Liver (tissue), 9 donors: ENCODE measurements around the gene REXO1. TPM values are rescaled to one million over a fixed set of nuclear protein-coding genes. Genes with fewer than 3 reads are reported as not detected.

Experiments used
- DNase-seq: peaks from one replicate; pipeline ENCODE4 v3.0.0-alpha.2; 2017; ENCODE audit warnings: low spot score
- H3K27ac ChIP-seq, 2 donors: one replicate each; pipeline ENCODE4 v1.7.0; 2013; ENCODE audit warnings: inconsistent platforms in 2 of 2, low read length in 2 of 2, control low read depth in 1 of 2, low read depth in 1 of 2, mild to moderate bottlenecking in 1 of 2
- H3K27me3 ChIP-seq, 4 donors: one replicate each; pipeline versions ENCODE4 v1.6.1 to v1.7.0; 2013; ENCODE audit warnings: low read length in 3 of 4, inconsistent platforms in 1 of 4, mild to moderate bottlenecking in 1 of 4, moderate library complexity in 1 of 4; ENCODE audit not compliant: control insufficient read depth in 4 of 4, insufficient read depth in 4 of 4
- H3K36me3 ChIP-seq, 4 donors: one replicate each; pipeline versions ENCODE4 v1.6.1 to v1.7.0; 2013; ENCODE audit warnings: low read length in 3 of 4, mild to moderate bottlenecking in 3 of 4, low read depth in 1 of 4, moderate library complexity in 1 of 4; ENCODE audit not compliant: control insufficient read depth in 4 of 4, insufficient read depth in 3 of 4
- H3K4me1 ChIP-seq, 4 donors: one replicate each; pipeline versions ENCODE4 v1.6.1 to v1.7.0; 2013; ENCODE audit warnings: low read length in 3 of 4, mild to moderate bottlenecking in 3 of 4, moderate library complexity in 1 of 4; ENCODE audit not compliant: control insufficient read depth in 4 of 4, insufficient read depth in 4 of 4
- H3K4me3 ChIP-seq, 3 donors: one replicate each; pipeline versions ENCODE4 v1.6.1 to v1.7.0; 2013; ENCODE audit warnings: low read length in 3 of 3, control low read depth in 1 of 3, low read depth in 1 of 3, mild to moderate bottlenecking in 1 of 3
- H3K9ac ChIP-seq, 2 donors: one replicate each; pipeline ENCODE4 v1.7.0; 2013; ENCODE audit warnings: low read length in 2 of 2, mild to moderate bottlenecking in 2 of 2, moderate library complexity in 2 of 2, control low read depth in 1 of 2, low read depth in 1 of 2
- H3K9me3 ChIP-seq, 4 donors: one replicate each; pipeline versions ENCODE4 v1.6.1 to v1.7.0; 2013; ENCODE audit warnings: low read length in 3 of 4; ENCODE audit not compliant: control insufficient read depth in 4 of 4
- ATF3 ChIP-seq: IDR thresholded peaks from 2 replicates; pipeline ENCODE4 v1.6.1; 2016; ENCODE audit warnings: antibody characterized with exemption
- CTCF ChIP-seq: fragments of 150-350 bp; IDR thresholded peaks from 2 replicates; pipeline ENCODE4 v1.5.1; 2017; ENCODE audit warnings: improper control_type of control experiment, low read depth, low read length; ENCODE audit not compliant: missing input control
- FOXA1 ChIP-seq: IDR thresholded peaks from 2 replicates; pipeline ENCODE4 v1.6.1; 2016; ENCODE audit warnings: antibody characterized with exemption
- FOXA2 ChIP-seq: IDR thresholded peaks from 2 replicates; pipeline ENCODE4 v1.6.1; 2016; ENCODE audit warnings: antibody characterized with exemption
- GABPA ChIP-seq, 2 donors: IDR thresholded peaks in 1 of 2; conservative IDR thresholded peaks in 1 of 2; 2 replicates each; pipeline ENCODE4 v1.6.1; 2016; ENCODE audit warnings: antibody characterized with exemption in 2 of 2, mild to moderate bottlenecking in 1 of 2, moderate library complexity in 1 of 2
- HNF4G ChIP-seq: IDR thresholded peaks from 2 replicates; pipeline ENCODE4 v1.6.1; 2016; ENCODE audit warnings: antibody characterized with exemption
- JUND ChIP-seq, 2 donors: IDR thresholded peaks; 2 replicates each; pipeline ENCODE4 v1.6.1; 2016; ENCODE audit warnings: antibody characterized with exemption in 2 of 2
- RAD21 ChIP-seq, 2 donors: IDR thresholded peaks; 2 replicates each; pipeline ENCODE4 v1.6.1; 2016; ENCODE audit warnings: antibody characterized with exemption in 2 of 2, mild to moderate bottlenecking in 2 of 2
- REST ChIP-seq: IDR thresholded peaks from 2 replicates; pipeline ENCODE4 v1.6.1; 2016; ENCODE audit warnings: antibody characterized with exemption, mild to moderate bottlenecking
- RXRA ChIP-seq, 2 donors: IDR thresholded peaks; 2 replicates each; pipeline ENCODE4 v1.6.1; 2017 to 2018; ENCODE audit warnings: antibody characterized with exemption in 2 of 2, mild to moderate bottlenecking in 1 of 2
- SP1 ChIP-seq: IDR thresholded peaks from 2 replicates; pipeline ENCODE4 v1.6.1; 2018; ENCODE audit warnings: antibody characterized with exemption, mild to moderate bottlenecking
- TAF1 ChIP-seq: conservative IDR thresholded peaks from 2 replicates; pipeline ENCODE4 v1.6.1; 2016; ENCODE audit warnings: antibody characterized with exemption, mild to moderate bottlenecking
- YY1 ChIP-seq: IDR thresholded peaks from 2 replicates; pipeline ENCODE4 v1.6.1; 2016; ENCODE audit warnings: antibody characterized with exemption, mild to moderate bottlenecking
- ZBTB33 ChIP-seq: IDR thresholded peaks from 2 replicates; pipeline ENCODE4 v1.6.1; 2016; ENCODE audit warnings: antibody characterized with exemption
- WGBS: extraction: QIAGEN DNeasy Blood & Tissue Kit; methylation state at CpG from one replicate; pipeline ENCODE4 v1.1.7; 2013; 5-methylcytosine and 5-hydroxymethylcytosine counted together
- polyA plus RNA-seq, 2 donors: library from polyadenylated mRNA; stranded (reverse) in 1 of 2; unstranded in 1 of 2; fragments of 200-250 nt in 1 of 2; fragments of >200 nt in 1 of 2; fragmentation: Nextera tagmentation in 1 of 2; extraction: Ambion mirVana in 1 of 2; gene quantifications; one replicate each; pipeline versions ENCODE4 v1.2.1 to v1.2.3, GENCODE V29; 2013 to 2015
- total RNA-seq, 2 donors: library from RNA; depleted of rRNA; stranded (reverse); fragments of >200 nt; gene quantifications; one replicate each; pipeline ENCODE4 v1.2.3, GENCODE V29; 2014
- donor health status: healthy.
- donor health status: healthy.
- donor health status: healthy.
- donor health status: healthy.
- donor health status: healthy.

Gene REXO1
- total and polyA plus RNA-seq, 4 donors = 2.0 to 11.5 (median 9.2) TPM

GRCh38 chr19:1862068-1862423, 13.8 kb upstream of the REXO1 start:
- TF ChIP-seq HNF4G = no peak
- no peak for TF ChIP-seq ZBTB33
- no peak for TF ChIP-seq RAD21 (IDR thresholded peaks at IDR 0.05)
- TF ChIP-seq FOXA2 = no peak
- no peak for TF ChIP-seq CTCF
- TF ChIP-seq GABPA (IDR thresholded peaks at IDR 0.05 in 1 of 2, conservative IDR thresholded peaks at IDR 0.05 in 1 of 2) = no peak
- TF ChIP-seq REST = no peak
- TF ChIP-seq SP1 = no peak
- TF ChIP-seq ATF3 = no peak
- no peak for TF ChIP-seq TAF1
- TF ChIP-seq YY1 = no peak
- TF ChIP-seq FOXA1 = no peak
- no peak for TF ChIP-seq RXRA (IDR thresholded peaks at IDR 0.05)
- no peak for TF ChIP-seq JUND (IDR thresholded peaks at IDR 0.05)
- H3K4me1 ChIP-seq = peaks cover 31 to 68% (median 50%) of the 10 kb centered on the region in 4 donors
- peak overlapping the region; percentile 8 to 79 for H3K27ac ChIP-seq
- H3K4me3 ChIP-seq = peak overlapping the region; percentile 80 to 94 (median 82)
- no peaks in the 10 kb centered on the region for H3K27me3 ChIP-seq
- DNase-seq = no peak
- no peak overlapping the region for H3K9ac ChIP-seq
- no peaks in the 10 kb centered on the region for H3K9me3 ChIP-seq
- H3K36me3 ChIP-seq = no peaks in the 10 kb centered on the region
- 8% methylated on average over 21 of the region's 21 CpGs for WGBS

GRCh38 chr19:1861599-1862031, 13.3 kb upstream of the REXO1 start:
- H3K4me3 ChIP-seq = peak overlapping the region in 2 of 3 donors; percentile 80 to 94
- 57% methylated on average over 23 of the region's 23 CpGs for WGBS
- peaks cover 33 to 67% (median 49%) of the 10 kb centered on the region in 4 donors for H3K4me1 ChIP-seq
- H3K9me3 ChIP-seq = no peaks in the 10 kb centered on the region
- no peak for DNase-seq
- no peaks in the 10 kb centered on the region for H3K27me3 ChIP-seq
- peak overlapping the region in 1 of 2 donors; percentile 21 for H3K9ac ChIP-seq
- H3K36me3 ChIP-seq = no peaks in the 10 kb centered on the region
- H3K27ac ChIP-seq = peak overlapping the region; percentile 8 to 79
- no peak for TF ChIP-seq YY1
- TF ChIP-seq RAD21 (IDR thresholded peaks at IDR 0.05) = no peak
- no peak for TF ChIP-seq ZBTB33
- TF ChIP-seq REST = no peak
- no peak for TF ChIP-seq GABPA (IDR thresholded peaks at IDR 0.05 in 1 of 2, conservative IDR thresholded peaks at IDR 0.05 in 1 of 2)
- no peak for TF ChIP-seq CTCF
- TF ChIP-seq TAF1 = no peak
- no peak for TF ChIP-seq FOXA1
- no peak for TF ChIP-seq ATF3
- no peak for TF ChIP-seq FOXA2
- no peak for TF ChIP-seq HNF4G
